Raji (cell line): ENCODE results near the gene TRIM44.

Experiments
- POLR2A ChIP-seq: IDR thresholded peaks from 2 replicates; pipeline ENCODE4 v1.6.1; 2011; ENCODE audit warnings: low read depth, low read length, control low read depth; ENCODE audit not compliant: insufficient read depth

The TRIM44 gene

GRCh38 chr11:35823742-35824298 lies 161.2 kb downstream of the TRIM44 start:
- no peak for TF ChIP-seq POLR2A

- TF ChIP-seq POLR2A = no peak
Observed at GRCh38 chr11:35825386-35825785, 162.8 kb downstream of the TRIM44 start.

GRCh38 chr11:35826006-35826405 lies 163.4 kb downstream of the TRIM44 start:
- TF ChIP-seq POLR2A = no peak

- TF ChIP-seq POLR2A = no peak
Observed at GRCh38 chr11:35826949-35827348, 164.4 kb downstream of the TRIM44 start.

- TF ChIP-seq POLR2A = no peak
Observed at GRCh38 chr11:35836205-35836604, 173.6 kb downstream of the TRIM44 start.

GRCh38 chr11:35838071-35838470 lies 175.5 kb downstream of the TRIM44 start:
- no peak for TF ChIP-seq POLR2A

- TF ChIP-seq POLR2A = no peak
Observed at GRCh38 chr11:35839368-35840161, 177.0 kb downstream of the TRIM44 start.

- no peak for TF ChIP-seq POLR2A
Observed at GRCh38 chr11:35841733-35842132, 179.2 kb downstream of the TRIM44 start.

GRCh38 chr11:35842958-35843357 lies 180.4 kb downstream of the TRIM44 start:
- no peak for TF ChIP-seq POLR2A

GRCh38 chr11:35844579-35844978 lies 182.0 kb downstream of the TRIM44 start:
- TF ChIP-seq POLR2A = no peak

- no peak for TF ChIP-seq POLR2A
Observed at GRCh38 chr11:35845860-35846259, 183.3 kb downstream of the TRIM44 start.

- no peak for TF ChIP-seq POLR2A
Observed at GRCh38 chr11:35846874-35847273, 184.3 kb downstream of the TRIM44 start.

- no peak for TF ChIP-seq POLR2A
Observed at GRCh38 chr11:35847473-35847872, 184.9 kb downstream of the TRIM44 start.

- no peak for TF ChIP-seq POLR2A
Observed at GRCh38 chr11:35848616-35849015, 186.0 kb downstream of the TRIM44 start.

GRCh38 chr11:35850191-35850590 lies 187.6 kb downstream of the TRIM44 start:
- no peak for TF ChIP-seq POLR2A

- no peak for TF ChIP-seq POLR2A
Observed at GRCh38 chr11:35851342-35851741, 188.8 kb downstream of the TRIM44 start.

GRCh38 chr11:35852056-35852455 lies 189.5 kb downstream of the TRIM44 start:
- TF ChIP-seq POLR2A = no peak
